Measurements from ENCODE around the gene PCDH12.

PCDH12 gene

GRCh38 chr5:141966275-141966962 lies 8.4 kb upstream of the PCDH12 start:
- DNase-seq (ENCODE audit: low spot score): no peak

- DNase-seq (ENCODE audit: low spot score): no peak
These were observed 7.1 kb upstream of the PCDH12 start for GRCh38 chr5:141965071-141965470.

- no peak for DNase-seq (ENCODE audit: low spot score)
These were observed 5.7 kb upstream of the PCDH12 start for GRCh38 chr5:141963701-141964100.

- DNase-seq (ENCODE audit: low spot score): no peak
These were observed 3.5 kb upstream of the PCDH12 start for GRCh38 chr5:141961466-141961865.

- peak; percentile 84 for DNase-seq (ENCODE audit: low spot score)
These were observed 2.7 kb upstream of the PCDH12 start for GRCh38 chr5:141960449-141961323.

GRCh38 chr5:141960018-141960417 lies 2.0 kb upstream of the PCDH12 start:
- no peak for DNase-seq (ENCODE audit: low spot score)

GRCh38 chr5:141958546-141959172 lies 657 bp upstream of the PCDH12 start:
- DNase-seq (ENCODE audit: low spot score): no peak

GRCh38 chr5:141957367-141957996 lies 520 bp downstream of the PCDH12 start:
- no peak for DNase-seq (ENCODE audit: low spot score)

GRCh38 chr5:141954194-141954593 lies 3.8 kb downstream of the PCDH12 start:
- DNase-seq (ENCODE audit: low spot score): no peak

- DNase-seq (ENCODE audit: low spot score): no peak
These were observed 6.0 kb downstream of the PCDH12 start for GRCh38 chr5:141952020-141952419.

- no peak for DNase-seq (ENCODE audit: low spot score)
These were observed 6.6 kb downstream of the PCDH12 start for GRCh38 chr5:141951332-141951781.

GRCh38 chr5:141950207-141951005 lies 7.6 kb downstream of the PCDH12 start:
- no peak for DNase-seq (ENCODE audit: low spot score)

- no peak for DNase-seq (ENCODE audit: low spot score)
These were observed 8.5 kb downstream of the PCDH12 start for GRCh38 chr5:141949511-141949910.

GRCh38 chr5:141948812-141949211 lies 9.2 kb downstream of the PCDH12 start:
- DNase-seq (ENCODE audit: low spot score): no peak

GRCh38 chr5:141947316-141947715 lies 10.7 kb downstream of the PCDH12 start:
- DNase-seq (ENCODE audit: low spot score): no peak

- no peak for DNase-seq (ENCODE audit: low spot score)
These were observed 12.4 kb downstream of the PCDH12 start for GRCh38 chr5:141945511-141946051.

GRCh38 chr5:141944076-141944475 lies 13.9 kb downstream of the PCDH12 start:
- DNase-seq (ENCODE audit: low spot score): no peak

GRCh38 chr5:141942185-141942857 lies 15.7 kb downstream of the PCDH12 start:
- no peak for DNase-seq (ENCODE audit: low spot score)

GRCh38 chr5:141941779-141942178 lies 16.2 kb downstream of the PCDH12 start:
- no peak for DNase-seq (ENCODE audit: low spot score)

- peak; percentile 34 for DNase-seq (ENCODE audit: low spot score)
These were observed 16.7 kb downstream of the PCDH12 start for GRCh38 chr5:141941307-141941706.

Data from kidney tubule cell (primary cell).